PFSK-1 (cell line): Measurements from ENCODE around the gene COL4A6. TPM values are rescaled to one million over a fixed set of nuclear protein-coding genes. Genes with fewer than 3 reads are reported as not detected.

Source experiments
- FOXP2 ChIP-seq: optimal IDR thresholded peaks from 2 replicates; pipeline ENCODE3; 2011; ENCODE audit warnings: borderline replicate concordance, control low read depth, inconsistent platforms; ENCODE audit not compliant: insufficient read depth; ENCODE audit errors: extremely low read length, extremely low read depth
- POLR2AphosphoS5 ChIP-seq: IDR thresholded peaks from 2 replicates; pipeline ENCODE4 v1.6.1; 2012; ENCODE audit warnings: low read depth, mild to moderate bottlenecking, control low read depth, low read length, moderate library complexity
- REST ChIP-seq, 2 experiments: IDR thresholded peaks; 2 replicates each; pipeline versions ENCODE4 v1.6.1 to v1.8.0; 2011 to 2012; ENCODE audit warnings: low read depth in 2 of 2, low read length in 2 of 2, control low read depth in 1 of 2, inconsistent platforms in 1 of 2, mild to moderate bottlenecking in 1 of 2, moderate library complexity in 1 of 2; ENCODE audit not compliant: insufficient read depth in 1 of 2
- SIN3A ChIP-seq: IDR thresholded peaks from 2 replicates; pipeline ENCODE4 v1.6.1; 2012; ENCODE audit warnings: mild to moderate bottlenecking, low read length, moderate library complexity, borderline replicate concordance; ENCODE audit not compliant: insufficient read depth
- TAF1 ChIP-seq: IDR thresholded peaks from 2 replicates; pipeline ENCODE4 v1.6.1; 2012; ENCODE audit warnings: low read length, control low read depth, borderline replicate concordance; ENCODE audit not compliant: insufficient read depth
- polyA plus RNA-seq: library from polyadenylated mRNA; unstranded; fragments of >200 nt; gene quantifications from one replicate; pipeline ENCODE4 v1.2.1, GENCODE V29; 2012; ENCODE audit warnings: low read depth, missing spikeins; ENCODE audit not compliant: insufficient read length

COL4A6 gene
- polyA plus RNA-seq, result 0.11 TPM

- TF ChIP-seq SIN3A, result no peak
- TF ChIP-seq POLR2AphosphoS5, result no peak
- no peak for TF ChIP-seq TAF1
- TF ChIP-seq REST (IDR thresholded peaks at IDR 0.05; ENCODE audit: insufficient read depth in 1 of 2, low read depth in 2 of 2, low read length in 2 of 2), result no peak
- no peak for TF ChIP-seq FOXP2
Observed at GRCh38 chrX:108438110-108438623, at the start of gene COL4A6. TSS of gene COL4A6 (minus strand) at chrX:108438422. CDS start at chrX:108438196, 226 bp downstream.

GRCh38 chrX:108485960-108486359, 47.7 kb upstream of the COL4A6 start:
- TF ChIP-seq POLR2AphosphoS5, result no peak

- TF ChIP-seq REST (IDR thresholded peaks at IDR 0.05; ENCODE audit: insufficient read depth in 1 of 2, low read depth in 2 of 2, low read length in 2 of 2) (no peak), TAF1 (no peak), SIN3A (no peak), FOXP2 (no peak), POLR2AphosphoS5 (no peak)
Observed at GRCh38 chrX:108484251-108484650, 46.0 kb upstream of the COL4A6 start.

GRCh38 chrX:108473979-108474378, 35.8 kb upstream of the COL4A6 start:
- TF ChIP-seq TAF1 (no peak), POLR2AphosphoS5 (no peak), FOXP2 (no peak), SIN3A (no peak), REST (IDR thresholded peaks at IDR 0.05; ENCODE audit: insufficient read depth in 1 of 2, low read depth in 2 of 2, low read length in 2 of 2) (no peak)

- TF ChIP-seq FOXP2 (no peak), TAF1 (no peak), POLR2AphosphoS5 (no peak), REST (IDR thresholded peaks at IDR 0.05; ENCODE audit: insufficient read depth in 1 of 2, low read depth in 2 of 2, low read length in 2 of 2) (no peak), SIN3A (no peak)
Observed at GRCh38 chrX:108468486-108468885, 30.3 kb upstream of the COL4A6 start.
